ENCODE results near the gene ADPRM.
"Not testable (repeated sequence)": the region's sequence is repeated elsewhere in the genome, so short reads cannot be mapped to it uniquely, and the experiment has no call there.

The ADPRM gene, protein sequence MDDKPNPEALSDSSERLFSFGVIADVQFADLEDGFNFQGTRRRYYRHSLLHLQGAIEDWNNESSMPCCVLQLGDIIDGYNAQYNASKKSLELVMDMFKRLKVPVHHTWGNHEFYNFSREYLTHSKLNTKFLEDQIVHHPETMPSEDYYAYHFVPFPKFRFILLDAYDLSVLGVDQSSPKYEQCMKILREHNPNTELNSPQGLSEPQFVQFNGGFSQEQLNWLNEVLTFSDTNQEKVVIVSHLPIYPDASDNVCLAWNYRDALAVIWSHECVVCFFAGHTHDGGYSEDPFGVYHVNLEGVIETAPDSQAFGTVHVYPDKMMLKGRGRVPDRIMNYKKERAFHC

DNA sequence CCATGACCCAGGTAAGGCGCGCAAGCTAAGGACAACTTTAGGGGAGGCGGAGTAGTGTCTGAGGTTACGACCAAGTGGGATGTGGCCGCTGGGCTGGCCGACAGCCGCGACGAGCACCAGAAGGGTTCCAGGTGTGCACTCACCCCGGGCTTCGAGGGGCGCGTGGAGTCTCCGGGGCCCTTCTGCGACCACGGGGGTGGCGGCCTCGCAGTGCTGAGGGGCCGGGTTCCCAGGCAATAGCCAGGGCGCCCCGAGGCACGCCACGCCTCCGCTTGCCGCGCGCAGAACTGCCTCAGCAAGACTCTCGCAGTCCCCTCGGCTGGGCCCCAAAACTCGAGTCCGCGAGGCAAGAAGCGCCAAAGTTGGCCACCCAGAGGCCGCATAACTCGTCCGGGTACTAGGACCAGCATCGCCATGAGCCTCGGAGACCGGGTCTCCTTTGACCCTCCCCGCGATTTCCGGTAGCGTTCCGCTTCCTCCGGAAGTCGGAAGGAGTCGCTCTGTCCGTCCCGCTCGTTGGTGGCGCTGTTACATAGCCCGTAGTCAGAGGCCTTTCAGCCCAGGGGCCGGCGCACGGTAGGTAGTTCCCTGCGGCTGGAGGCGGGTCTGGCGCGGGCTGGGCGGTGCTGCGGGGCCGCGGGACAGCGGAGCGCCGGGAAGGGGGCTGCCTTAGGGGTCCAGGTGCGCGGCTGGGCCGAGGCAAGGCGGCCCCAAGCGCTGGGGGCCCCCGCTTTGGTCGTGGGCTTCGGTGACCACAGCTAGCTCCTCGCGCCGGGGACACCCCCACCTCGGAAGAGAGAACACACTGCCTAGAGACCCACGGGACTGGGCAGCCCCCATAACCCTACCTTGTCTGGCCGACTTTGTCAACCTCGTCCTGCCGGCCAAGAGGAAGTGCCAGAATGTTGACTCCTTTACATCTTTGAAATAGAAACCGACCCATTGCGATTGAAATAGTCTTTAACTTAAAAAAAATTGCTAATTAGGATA is at the start of gene ADPRM, which contains the start of gene SCO1:
Gene ADPRM, plus strand, starts transcription at position 503 of the 990 bp plus-strand sequence. CDS start 7,333 bp downstream, outside the sequence.
Gene SCO1, minus strand, starts transcription at position 442 of the 990 bp plus-strand sequence. Its CDS starts 26 bp downstream, at position 416.
- peak; percentile 91 for DNase-seq

DNA sequence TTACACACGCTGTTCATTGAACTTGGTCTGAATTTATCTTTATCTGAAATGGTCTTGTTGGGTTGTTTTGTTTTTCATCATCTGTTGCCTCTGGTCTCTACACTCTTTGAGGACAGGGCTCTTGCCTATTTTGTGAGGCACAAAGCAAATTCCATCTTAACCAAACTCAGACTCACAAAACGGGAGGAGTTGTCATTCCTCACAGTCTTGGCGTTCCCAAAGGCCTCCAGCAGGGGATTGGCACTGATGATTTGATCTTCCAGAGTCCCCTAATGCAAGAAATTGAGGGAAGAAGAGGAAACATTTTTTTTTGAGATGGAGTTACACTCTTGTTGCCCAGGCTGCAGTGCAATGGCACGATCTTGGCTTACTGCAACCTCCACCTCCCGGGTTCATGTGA is 49.0 kb upstream of the ADPRM start:
- no peak for DNase-seq

- DNase-seq, result no peak
Measured at GRCh38 chr17:10648956-10649355, 48.4 kb upstream of the ADPRM start.

GRCh38 chr17:10649602-10650001 is 47.8 kb upstream of the ADPRM start:
- DNase-seq, result no peak

- DNase-seq, result no peak
Measured at GRCh38 chr17:10651927-10652326, 45.5 kb upstream of the ADPRM start.

DNA sequence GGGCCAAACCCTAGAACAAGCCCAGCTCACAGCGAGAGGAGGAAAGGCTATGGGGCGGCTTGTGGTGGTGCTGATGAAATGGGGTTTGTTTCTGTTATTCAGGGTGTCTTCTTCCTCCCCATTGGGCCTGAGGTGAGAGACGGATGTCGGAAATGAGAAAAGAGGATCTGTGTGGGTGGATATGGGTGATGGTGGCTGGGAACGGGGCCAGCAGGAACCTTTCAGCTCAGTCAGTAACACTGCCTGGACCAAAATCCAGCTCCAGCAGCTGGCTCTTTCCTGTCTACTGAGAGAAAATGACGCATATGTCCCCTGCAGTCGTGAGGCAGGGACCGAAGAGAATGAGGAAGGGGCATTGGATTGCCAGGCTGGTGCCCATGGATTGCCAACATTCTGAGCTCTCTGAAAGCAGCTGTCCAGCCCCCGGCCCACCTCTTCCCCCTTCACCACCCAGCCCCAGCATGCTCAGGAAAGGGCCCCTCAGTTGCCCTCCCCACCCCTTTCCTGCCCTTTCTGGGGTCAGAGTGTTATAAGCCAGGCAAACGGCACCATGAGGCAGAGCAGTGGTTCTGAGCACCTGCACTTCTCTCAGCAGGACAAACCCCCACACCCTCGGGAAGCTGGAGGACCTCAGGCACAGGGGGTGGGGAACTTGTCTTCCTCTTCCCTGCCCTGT is 44.3 kb upstream of the ADPRM start:
- DNase-seq, result peak; percentile 16

GRCh38 chr17:10653987-10654386 is 43.4 kb upstream of the ADPRM start:
- no peak for DNase-seq

DNA sequence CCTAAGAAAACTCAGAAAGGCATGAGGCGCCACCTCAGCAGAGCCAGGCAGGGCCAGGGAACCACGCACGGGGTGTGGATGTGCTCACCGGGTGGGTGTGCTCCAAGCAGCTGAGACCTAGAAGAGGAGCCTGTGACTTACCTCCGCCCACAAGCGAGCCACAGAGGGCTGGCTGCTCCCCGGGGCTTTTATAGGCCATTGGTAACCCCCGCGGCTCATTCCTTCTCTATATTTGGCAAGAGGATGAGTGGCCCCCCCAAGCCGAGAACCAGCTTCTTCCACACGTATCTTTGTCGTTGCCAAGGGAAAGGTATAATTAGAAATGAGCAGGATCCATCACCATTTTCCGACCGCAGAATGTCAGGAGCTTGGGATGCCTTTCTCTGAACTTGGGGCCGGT is 40.2 kb upstream of the ADPRM start, which contains the start of gene MYH3:
Gene MYH3, minus strand, starts transcription at position 162 of the 400 bp plus-strand sequence. CDS start 2,245 bp downstream, outside the sequence.
- DNase-seq, result no peak

DNA sequence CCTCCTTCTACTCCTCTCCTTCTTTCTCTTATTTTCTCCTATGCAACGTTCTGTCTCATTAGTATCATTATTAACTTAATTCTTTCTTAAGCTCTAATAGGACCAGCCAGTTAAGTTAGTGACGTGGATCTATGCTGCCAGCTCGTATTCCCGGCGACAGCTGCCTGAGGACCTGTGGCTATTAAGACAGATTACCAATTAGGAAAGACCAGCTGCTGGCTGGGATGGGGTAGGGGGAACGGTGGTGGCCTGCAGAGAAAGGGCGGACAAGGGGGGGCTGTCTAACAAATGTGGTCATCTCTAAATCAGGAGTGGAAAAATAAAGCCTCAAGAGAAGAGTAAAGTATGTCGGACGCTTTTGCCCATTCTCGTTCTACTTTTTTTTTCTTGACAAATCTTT is 39.5 kb upstream of the ADPRM start:
- DNase-seq, result no peak

DNA sequence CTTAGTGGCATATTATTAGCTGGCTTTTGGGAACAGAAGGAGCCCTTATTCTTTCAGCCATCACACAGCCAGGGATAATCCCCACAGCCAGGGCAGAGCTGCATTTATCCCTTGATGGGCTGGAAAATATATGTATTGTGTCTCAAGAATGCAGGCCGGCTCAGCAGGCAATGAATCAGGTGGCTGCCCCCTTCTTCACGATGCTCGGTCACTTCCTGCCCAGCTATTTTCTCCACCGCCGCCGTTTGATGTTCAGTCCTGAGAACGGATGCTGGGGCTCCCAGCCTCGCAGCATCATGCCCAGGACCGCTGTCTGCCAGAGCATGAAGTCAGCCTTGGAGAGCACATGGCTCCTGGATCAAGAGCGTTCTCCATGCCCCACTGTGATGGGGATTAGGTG is 36.0 kb upstream of the ADPRM start:
- DNase-seq, result no peak

DNA sequence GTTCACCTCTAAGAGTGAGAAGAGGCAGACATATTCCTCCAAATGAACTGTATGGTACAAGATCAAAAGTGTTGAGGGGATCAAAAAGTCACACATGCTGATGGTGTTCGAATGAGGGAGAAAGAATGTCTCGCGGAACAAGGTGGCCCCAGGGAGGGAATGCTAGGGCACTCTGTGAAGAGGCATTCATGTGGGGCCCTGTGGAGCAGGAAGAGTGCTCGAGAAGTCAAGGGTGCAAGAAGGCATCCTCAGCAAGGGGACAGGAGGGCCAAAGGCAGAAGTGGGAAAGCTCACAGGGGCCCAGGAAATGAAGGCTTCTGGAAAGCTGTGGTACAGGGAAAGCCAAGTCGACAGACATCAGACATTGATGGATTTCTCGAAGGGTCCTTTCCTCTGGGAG is 34.2 kb upstream of the ADPRM start:
- no peak for DNase-seq

DNA sequence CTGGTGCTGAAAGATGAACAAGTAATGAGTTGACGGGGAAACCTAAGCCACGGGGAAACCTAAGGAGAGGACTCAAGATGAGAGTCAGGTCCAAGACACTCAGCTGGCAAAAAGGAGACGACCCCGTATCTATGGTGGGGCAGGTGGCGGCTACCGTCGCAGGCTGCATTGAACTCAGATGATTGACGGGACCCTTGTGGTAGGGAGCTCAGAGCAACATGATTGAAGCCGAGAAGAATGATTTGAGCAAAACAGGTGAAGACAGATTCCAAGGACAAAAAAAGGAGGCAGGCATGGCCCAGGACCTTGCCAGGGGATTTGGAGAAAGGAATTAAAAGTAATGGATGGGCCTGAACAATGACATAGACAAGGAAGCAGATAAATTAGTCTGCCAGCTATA is 32.8 kb upstream of the ADPRM start:
- no peak for DNase-seq

GRCh38 chr17:10666906-10667305 is 30.5 kb upstream of the ADPRM start:
- DNase-seq, result no peak

DNA sequence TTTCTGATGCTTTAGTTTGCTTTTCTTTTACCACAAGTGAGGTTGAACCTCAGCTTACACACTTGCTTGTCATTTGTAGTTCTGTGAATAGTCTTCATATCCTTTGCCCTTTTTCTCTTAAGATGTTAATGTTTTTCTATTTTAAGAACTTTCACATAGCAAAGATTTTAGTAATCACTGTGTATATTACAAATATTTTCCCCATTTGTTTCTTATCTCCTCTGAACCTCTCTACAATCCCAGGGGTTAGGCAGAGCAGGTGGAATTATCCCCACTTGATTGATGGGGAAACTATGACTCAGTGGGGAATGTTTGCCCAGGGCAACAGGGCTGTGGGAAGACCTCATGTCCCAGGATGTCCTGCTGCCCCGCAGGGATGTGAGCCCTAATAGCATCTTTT is 28.6 kb upstream of the ADPRM start:
- DNase-seq, result no peak

- no peak for DNase-seq
Measured at GRCh38 chr17:10673312-10673711, 24.1 kb upstream of the ADPRM start.

DNA sequence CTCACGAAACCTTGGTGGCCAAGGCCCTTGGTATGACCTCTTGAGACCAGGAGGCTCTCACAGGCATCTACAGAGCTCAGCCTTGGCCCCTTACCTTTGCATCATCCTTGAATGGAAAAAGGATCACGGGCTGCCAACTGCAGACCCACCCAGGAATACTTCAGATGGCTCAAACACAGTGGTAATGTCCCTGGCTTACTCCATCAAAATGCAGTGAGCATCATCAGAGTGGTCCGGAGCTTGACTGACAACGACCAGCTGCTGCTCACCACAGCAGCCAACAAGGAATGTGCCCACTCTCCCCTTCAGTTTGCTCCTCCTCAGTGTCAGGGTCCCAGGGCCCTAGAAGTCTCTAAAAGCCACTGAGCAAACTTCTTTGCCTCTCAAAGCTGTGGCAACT is 22.7 kb upstream of the ADPRM start:
- no peak for DNase-seq

- no peak for DNase-seq
Measured at GRCh38 chr17:10681866-10682446, 15.4 kb upstream of the ADPRM start.

DNA sequence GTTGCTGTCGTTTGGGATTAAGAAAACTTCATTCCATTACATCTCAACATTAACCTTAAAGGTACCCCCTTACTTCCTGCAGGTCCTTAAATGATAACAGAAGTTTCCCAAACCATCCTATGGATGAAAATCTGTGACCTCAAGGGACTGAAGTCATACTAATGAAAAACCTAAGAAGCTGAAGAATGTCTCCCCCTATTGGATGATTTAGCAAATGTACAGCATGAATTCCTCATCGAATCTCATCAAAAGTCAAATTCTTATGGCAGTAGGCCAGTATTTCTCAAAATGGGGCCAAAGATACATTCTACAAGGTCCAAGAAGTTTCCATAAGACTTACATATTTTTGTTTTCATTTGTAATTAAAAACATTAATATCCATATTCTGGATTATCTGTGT is 13.5 kb upstream of the ADPRM start:
- DNase-seq, result no peak

GRCh38 chr17:10687499-10687898 is 9.9 kb upstream of the ADPRM start:
- no peak for DNase-seq

DNA sequence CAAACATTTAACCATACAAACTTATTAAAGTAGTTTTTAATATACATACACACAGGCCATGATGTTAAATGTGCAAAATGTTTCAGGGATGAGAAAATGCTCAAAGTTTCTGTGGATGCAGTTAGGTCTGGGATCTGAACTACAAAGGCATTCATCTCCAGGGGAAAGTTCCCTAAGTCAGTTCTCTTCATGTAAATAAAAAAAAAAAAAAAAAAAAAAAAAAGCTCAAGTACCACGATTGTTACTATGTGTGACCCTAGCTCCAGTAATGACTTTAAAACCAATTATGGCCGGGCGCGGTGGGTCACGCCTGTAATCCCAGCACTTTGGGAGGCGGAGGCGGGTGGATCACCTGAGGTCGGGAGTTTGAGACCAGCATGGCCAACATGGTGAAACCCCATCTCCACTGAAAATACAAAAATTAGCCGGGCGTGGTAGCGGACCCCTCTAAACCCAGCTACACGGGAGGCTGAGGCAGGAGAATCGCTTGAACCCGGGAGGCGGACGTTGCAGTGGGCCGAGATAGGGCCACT is 1.5 kb upstream of the ADPRM start:
- not testable (repeated sequence) for DNase-seq

DNA sequence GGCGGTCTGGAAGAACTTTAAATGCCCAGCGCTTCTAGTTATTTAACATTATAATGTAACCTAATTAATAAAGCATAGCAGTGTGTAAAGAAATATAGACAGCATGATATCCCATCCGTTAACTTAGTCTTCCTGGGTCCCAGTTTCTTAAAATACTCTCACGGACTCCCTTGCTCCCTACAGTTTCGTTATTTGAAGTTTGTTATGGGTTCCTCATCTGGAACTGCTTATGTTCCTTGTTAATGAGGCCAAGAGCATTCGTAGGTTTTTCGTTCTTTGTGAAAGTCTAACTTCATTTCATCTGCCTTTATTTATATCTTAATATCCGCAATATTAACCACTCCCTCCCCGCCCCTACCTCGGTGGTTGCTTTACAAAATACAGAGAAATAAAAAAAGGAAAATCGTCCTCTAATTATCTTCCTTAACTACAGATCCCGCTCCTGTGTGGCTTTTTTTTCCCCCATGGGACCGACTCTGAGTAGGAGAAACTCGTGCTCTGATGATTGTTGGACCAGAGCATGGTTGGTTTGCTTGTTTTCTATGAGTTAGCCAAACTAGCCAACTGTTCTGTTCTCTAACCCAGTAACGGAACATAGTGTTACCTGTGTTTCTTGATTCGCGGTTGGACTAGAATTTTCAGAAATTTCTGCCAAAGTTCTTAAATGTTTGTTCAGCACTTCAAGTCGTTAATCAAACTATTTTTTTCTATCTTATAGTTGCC is 863 bp downstream of the ADPRM start:
- DNase-seq, result no peak

DNA sequence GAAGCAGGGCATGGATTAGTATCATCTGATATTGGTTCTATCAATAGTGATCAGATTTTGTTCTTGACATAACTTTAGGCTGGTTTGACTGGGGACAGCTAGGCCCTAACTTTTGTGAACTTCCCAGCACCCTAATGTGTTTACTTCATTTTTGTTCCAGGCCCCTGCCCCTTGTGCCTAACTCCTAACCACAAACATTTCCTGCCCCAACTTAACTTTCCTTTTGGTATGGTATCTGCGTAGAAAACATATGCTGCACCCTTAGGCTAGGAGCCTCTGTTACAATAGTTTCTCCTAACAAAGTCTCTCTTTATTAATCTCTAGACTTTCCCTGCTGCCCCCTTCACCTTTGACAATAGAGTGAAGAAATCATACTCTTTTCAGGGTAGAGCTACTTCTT is 2.5 kb downstream of the ADPRM start:
- DNase-seq, result no peak
